ENCODE results near the gene TSPAN9. TPM values are rescaled to one million over a fixed set of nuclear protein-coding genes. Genes with fewer than 3 reads are reported as not detected.

The TSPAN9 gene
- total and polyA plus RNA-seq, 2 experiments from 2014 or later, result 6.0 to 31.5 TPM

- peaks cover 16% of the 10 kb centered on the region; the same call in 1 of the 2 replicates for H3F3A ChIP-seq (replicated peaks; ENCODE audit: low read depth)
- H3K9me2 ChIP-seq (ENCODE audit: insufficient read depth), result no peaks in the 10 kb centered on the region
- no peaks in the 10 kb centered on the region for H3K27me3 ChIP-seq (ENCODE audit: insufficient read depth)
- H3K9me3 Mint-ChIP-seq, result no peaks in the 10 kb centered on the region
- H3K79me2 ChIP-seq (replicated peaks; ENCODE audit: insufficient read depth), result no peaks in the 10 kb centered on the region
- H4K20me1 ChIP-seq (replicated peaks; ENCODE audit: insufficient read depth), result peaks cover 11% of the 10 kb centered on the region
- no peak overlapping the region for H3K4me3 Mint-ChIP-seq
- ATAC-seq (no peak), DNase-seq (ENCODE audit: low spot score) (no peak)
- no peak overlapping the region for H3K27ac ChIP-seq (ENCODE audit: low read depth)
- H3K4me2 ChIP-seq, result no peak overlapping the region
- H3K4me3 ChIP-seq, result no peak overlapping the region
- peaks cover 21% of the 10 kb centered on the region for H3K36me3 ChIP-seq (ENCODE audit: insufficient read depth)
- H3K4me1 ChIP-seq (ENCODE audit: insufficient read depth), result peaks cover 2% of the 10 kb centered on the region; the same call in 1 of the 2 replicates
- H3K36me3 Mint-ChIP-seq (ENCODE audit: low read depth), result peaks cover 57% of the 10 kb centered on the region
- no peak overlapping the region for H3K27ac Mint-ChIP-seq
- peaks cover 20% of the 10 kb centered on the region for H3K27me3 Mint-ChIP-seq (ENCODE audit: insufficient read depth, low read depth, poor library complexity)
- no peak overlapping the region for H2AFZ ChIP-seq
- TF ChIP-seq ZNF331 (CRISPR knock-in tag; IDR thresholded peaks at IDR 0.05; ENCODE audit: low read depth) (no peak), EZH2phosphoT487 (IDR thresholded peaks at IDR 0.05; ENCODE audit: unreplicated experiment) (no peak), EZH2 (IDR thresholded peaks at IDR 0.05; ENCODE audit: low read depth, unreplicated experiment) (no peak), CTCF (conservative IDR thresholded peaks at IDR 0.05; ENCODE audit: low read depth in 2 of 2) (no peak), ZNF114 (CRISPR knock-in tag; IDR thresholded peaks at IDR 0.05) (no peak), STAT1 (IDR thresholded peaks at IDR 0.05; ENCODE audit: unreplicated experiment) (no peak), NANOG (IDR thresholded peaks at IDR 0.05; ENCODE audit: borderline replicate concordance) (no peak), POLR2AphosphoS5 (IDR thresholded peaks at IDR 0.05; ENCODE audit: low read depth) (no peak)
- H3K4me1 Mint-ChIP-seq, result peaks cover 17% of the 10 kb centered on the region; the same call in 2 of the 3 replicates
Measured at GRCh38 chr12:3040663-3041544, 36.3 kb upstream of the TSPAN9 start.

- ATAC-seq, result peak; percentile 87
- Histone ChIP-seq H3K4me2 (no peak overlapping the region), H3F3A (replicated peaks; ENCODE audit: low read depth) (peaks cover 14% of the 10 kb centered on the region; the same call in 1 of the 2 replicates), H3K9me2 (ENCODE audit: insufficient read depth) (no peaks in the 10 kb centered on the region), H3K27me3 (ENCODE audit: insufficient read depth) (no peaks in the 10 kb centered on the region), H3K36me3 (ENCODE audit: insufficient read depth) (peaks cover 21% of the 10 kb centered on the region), H2AFZ (no peak overlapping the region), H3K79me2 (replicated peaks; ENCODE audit: insufficient read depth) (no peaks in the 10 kb centered on the region), H3K4me1 (ENCODE audit: insufficient read depth) (peaks cover 2% of the 10 kb centered on the region; the same call in 1 of the 2 replicates), H3K4me3 (no peak overlapping the region), H4K20me1 (replicated peaks; ENCODE audit: insufficient read depth) (peaks cover 10% of the 10 kb centered on the region), H3K27ac (ENCODE audit: low read depth) (no peak overlapping the region)
- Mint-ChIP-seq H3K4me1 (peaks cover 17% of the 10 kb centered on the region; the same call in 2 of the 3 replicates), H3K27me3 (ENCODE audit: insufficient read depth, low read depth, poor library complexity) (peaks cover 22% of the 10 kb centered on the region), H3K36me3 (ENCODE audit: low read depth) (peaks cover 51% of the 10 kb centered on the region), H3K4me3 (no peak overlapping the region), H3K9me3 (no peaks in the 10 kb centered on the region), H3K27ac (no peak overlapping the region)
- DNase-seq (ENCODE audit: low spot score), result peak; percentile 87
- 0 out of 2 replicates have a peak, but pooled peaks have one; percentile 8 for TF ChIP-seq POLR2AphosphoS5 (IDR thresholded peaks at IDR 0.05; ENCODE audit: low read depth)
- no peak for TF ChIP-seq ZNF462 (CRISPR knock-in tag; IDR thresholded peaks at IDR 0.05)
- TF ChIP-seq CTCF (conservative IDR thresholded peaks at IDR 0.05; ENCODE audit: low read depth in 2 of 2), result peak; percentile 80 to 89
Measured at GRCh38 chr12:3041558-3042164, 35.5 kb upstream of the TSPAN9 start.
